ENCODE data around the gene SP2.

DNA sequence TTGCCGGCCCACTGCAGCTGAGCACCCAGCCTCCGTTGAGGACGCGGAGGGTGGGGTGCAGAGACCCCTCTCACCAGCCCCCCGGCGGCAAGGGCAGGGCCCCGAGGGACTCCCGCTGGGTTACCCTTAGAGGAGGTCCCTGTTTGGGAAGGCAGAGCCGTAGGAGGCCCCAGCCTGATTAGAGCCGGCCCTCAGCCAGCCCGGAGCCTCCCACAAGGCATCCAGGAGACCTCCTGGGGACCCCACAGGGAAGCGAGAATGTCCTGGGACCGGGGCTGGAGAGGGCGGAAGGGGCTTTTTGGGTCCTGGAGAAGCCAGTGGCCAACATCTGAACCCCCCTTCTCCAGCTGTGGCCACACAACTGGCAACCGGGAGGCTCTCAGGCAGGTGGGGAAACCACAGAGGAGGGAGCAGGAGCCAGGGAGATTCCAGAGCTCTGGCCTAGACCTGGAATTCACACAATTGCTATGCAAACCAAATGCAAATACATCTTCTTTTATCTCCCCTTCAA lies 23.3 kb upstream of the SP2 start:
- TF ChIP-seq, protein P1, sequence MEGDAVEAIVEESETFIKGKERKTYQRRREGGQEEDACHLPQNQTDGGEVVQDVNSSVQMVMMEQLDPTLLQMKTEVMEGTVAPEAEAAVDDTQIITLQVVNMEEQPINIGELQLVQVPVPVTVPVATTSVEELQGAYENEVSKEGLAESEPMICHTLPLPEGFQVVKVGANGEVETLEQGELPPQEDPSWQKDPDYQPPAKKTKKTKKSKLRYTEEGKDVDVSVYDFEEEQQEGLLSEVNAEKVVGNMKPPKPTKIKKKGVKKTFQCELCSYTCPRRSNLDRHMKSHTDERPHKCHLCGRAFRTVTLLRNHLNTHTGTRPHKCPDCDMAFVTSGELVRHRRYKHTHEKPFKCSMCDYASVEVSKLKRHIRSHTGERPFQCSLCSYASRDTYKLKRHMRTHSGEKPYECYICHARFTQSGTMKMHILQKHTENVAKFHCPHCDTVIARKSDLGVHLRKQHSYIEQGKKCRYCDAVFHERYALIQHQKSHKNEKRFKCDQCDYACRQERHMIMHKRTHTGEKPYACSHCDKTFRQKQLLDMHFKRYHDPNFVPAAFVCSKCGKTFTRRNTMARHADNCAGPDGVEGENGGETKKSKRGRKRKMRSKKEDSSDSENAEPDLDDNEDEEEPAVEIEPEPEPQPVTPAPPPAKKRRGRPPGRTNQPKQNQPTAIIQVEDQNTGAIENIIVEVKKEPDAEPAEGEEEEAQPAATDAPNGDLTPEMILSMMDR (IDR thresholded peaks at IDR 0.05; ENCODE audit: control extremely low read depth in 1 of 3, insufficient read depth in 1 of 3, low read depth in 1 of 3, low read length in 3 of 3): no peak
- no peak for TF ChIP-seq BACH1 (IDR thresholded peaks at IDR 0.05; ENCODE audit: low read length)
- TF ChIP-seq POLR2A (IDR thresholded peaks at IDR 0.05; ENCODE audit: control extremely low read depth in 1 of 2, low read depth in 2 of 2, low read length in 2 of 2): no peak
- no peak for TF ChIP-seq RFX5 (IDR thresholded peaks at IDR 0.05; ENCODE audit: borderline replicate concordance, low read depth, low read length)
- TF ChIP-seq RAD21 (IDR thresholded peaks at IDR 0.05 in 1 of 2, conservative IDR thresholded peaks at IDR 0.05 in 1 of 2; ENCODE audit: low read depth in 2 of 2, low read length in 2 of 2): no peak
- no peak for TF ChIP-seq POLR2AphosphoS5 (IDR thresholded peaks at IDR 0.05; ENCODE audit: low read depth, low read length)
- TF ChIP-seq TAF1 (IDR thresholded peaks at IDR 0.05; ENCODE audit: low read depth, low read length): no peak
- TF ChIP-seq EP300 (IDR thresholded peaks at IDR 0.05; ENCODE audit: borderline replicate concordance in 1 of 2, low read depth in 2 of 2, low read length in 2 of 2): no peak
- no peak for TF ChIP-seq NRF1 (IDR thresholded peaks at IDR 0.05; ENCODE audit: low read depth, low read length)
- peak; percentile 14; the same call in 1 of the 2 replicates for TF ChIP-seq SP1 (IDR thresholded peaks at IDR 0.05; ENCODE audit: low read depth, low read length)
